ENCODE data around the gene NR1D1. TPM values are rescaled to one million over a fixed set of nuclear protein-coding genes. Genes with fewer than 3 reads are reported as not detected.
"Not testable (repeated sequence)": the region's sequence is repeated elsewhere in the genome, so short reads cannot be mapped to it uniquely, and the experiment has no call there.

The NR1D1 gene
- 0.77 and 2.4 TPM in 2 replicates for total RNA-seq

DNA sequence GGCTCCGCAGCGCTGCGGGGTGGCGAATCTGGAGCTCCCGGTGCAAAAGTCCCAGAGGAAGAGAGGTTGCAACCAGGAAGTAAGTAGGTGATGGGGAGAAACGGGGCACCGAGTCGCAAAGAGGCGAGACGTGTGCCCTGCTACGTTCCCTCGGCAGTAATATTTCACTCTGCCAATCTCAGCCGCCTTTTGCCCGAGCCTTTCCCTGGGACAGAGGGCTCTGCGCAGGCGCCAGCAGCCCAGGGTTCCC, at the start of gene NR1D1:
Gene NR1D1 (minus strand): TSS at position 171 of the 250 bp plus-strand sequence. CDS start 495 bp downstream, outside the sequence.
- DNase-seq (ENCODE audit: low read depth in 2 of 2), result no peak

DNA sequence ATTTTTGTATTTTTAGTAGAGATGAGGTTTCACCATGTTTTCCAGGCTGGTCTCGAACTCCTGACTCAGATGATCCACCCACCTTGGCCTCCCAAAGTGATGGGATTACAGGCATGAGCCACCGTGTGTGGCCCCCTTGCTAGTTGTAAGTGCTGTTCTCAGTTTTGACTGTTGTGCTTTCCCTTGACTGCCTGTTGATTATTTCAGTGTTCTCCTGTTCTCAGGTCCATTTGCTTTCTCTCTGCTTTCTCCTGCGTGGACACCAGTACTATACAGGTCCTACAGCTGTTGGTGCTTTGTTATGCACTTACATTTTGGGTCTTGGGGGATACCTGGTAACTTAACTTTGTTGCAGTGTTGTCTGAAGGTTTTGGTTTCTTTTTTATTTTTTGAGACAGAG, 48.1 kb upstream of the NR1D1 start:
- DNase-seq (ENCODE audit: low read depth in 2 of 2), result no peak

DNA sequence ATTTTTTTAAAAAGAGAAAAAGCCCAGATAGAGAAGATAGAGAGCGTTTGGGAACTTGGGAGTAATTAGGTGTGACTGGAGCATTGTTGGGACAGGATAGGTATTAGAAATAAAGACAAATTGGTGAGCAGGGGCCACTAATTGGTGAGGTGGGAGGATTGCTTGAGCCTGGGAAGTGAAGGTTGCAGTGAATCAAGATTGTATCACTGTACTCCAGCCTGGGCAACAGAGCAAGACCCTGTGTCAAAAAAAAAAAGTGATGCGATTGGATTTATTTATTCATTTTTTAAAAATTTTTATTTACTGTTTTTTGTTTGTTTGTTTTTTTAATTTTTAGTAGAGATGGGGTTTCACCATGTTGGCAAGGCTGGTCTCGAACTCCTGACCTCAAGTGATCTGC, 45.1 kb upstream of the NR1D1 start:
- no peak for DNase-seq (ENCODE audit: low read depth in 2 of 2)

DNA sequence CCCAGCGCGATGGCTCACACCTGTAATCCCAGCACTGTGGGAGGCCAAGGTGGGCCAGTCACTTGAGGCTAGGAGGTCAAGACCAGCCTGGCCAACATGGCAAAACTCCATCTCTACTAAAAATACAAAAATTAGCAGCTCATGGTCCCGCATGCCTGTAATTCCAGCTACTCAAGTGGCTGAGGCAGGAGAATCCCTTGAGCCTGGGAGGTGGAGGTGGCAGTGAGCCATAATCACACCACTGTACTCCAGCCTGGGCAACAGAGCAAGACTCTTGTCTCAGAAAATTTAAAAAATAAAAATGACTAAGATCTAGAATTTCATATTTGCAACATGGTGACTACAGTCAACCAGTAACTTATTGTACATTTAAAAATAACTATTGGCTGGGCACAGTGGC, 42.8 kb upstream of the NR1D1 start:
- DNase-seq (ENCODE audit: low read depth in 2 of 2), result not testable (repeated sequence)

DNA sequence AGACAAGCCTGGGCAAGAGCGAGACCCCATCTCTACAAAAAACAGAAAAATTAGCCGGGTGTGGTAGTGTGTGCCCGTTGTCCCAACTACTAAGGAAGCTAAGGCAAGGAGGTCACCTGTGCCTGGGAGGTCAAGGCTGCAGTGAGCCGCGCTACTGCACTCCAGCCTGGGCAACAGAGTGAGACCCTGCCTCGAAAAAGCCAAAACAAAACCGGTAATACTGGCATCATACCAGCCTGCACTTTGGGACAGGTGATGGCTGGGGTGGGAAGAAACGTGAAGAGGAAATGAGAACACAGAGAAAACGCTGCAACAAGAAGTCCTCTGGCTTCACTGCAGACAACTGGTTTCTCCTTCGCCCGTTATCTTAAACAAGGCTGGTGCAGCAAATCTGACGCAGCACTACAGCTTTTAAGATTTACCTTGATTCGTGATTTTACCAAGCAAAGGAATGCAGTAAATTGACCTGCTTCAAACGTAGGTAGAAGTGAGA, 39.2 kb upstream of the NR1D1 start:
- DNase-seq (ENCODE audit: low read depth in 2 of 2), result no peak

DNA sequence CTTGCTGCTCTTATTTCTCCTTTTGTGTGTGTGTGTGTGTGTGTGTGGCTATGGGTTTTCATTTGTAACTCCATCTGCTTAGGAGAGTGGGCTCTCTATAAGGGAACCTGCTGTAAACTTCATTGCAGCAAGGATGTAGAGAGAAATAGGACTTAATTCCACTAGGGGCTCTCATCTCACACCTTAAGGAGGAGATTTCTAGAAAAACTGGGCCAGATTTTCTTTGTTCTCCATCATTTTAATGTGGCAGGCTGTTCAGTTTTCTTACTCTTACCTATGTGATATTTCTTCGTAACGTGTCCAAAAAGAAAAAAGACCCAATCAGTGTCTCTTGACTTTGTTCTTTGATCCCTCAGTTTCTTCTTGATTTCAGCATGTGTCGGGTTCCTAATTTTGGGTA, 35.4 kb upstream of the NR1D1 start:
- no peak for DNase-seq (ENCODE audit: low read depth in 2 of 2)

DNA sequence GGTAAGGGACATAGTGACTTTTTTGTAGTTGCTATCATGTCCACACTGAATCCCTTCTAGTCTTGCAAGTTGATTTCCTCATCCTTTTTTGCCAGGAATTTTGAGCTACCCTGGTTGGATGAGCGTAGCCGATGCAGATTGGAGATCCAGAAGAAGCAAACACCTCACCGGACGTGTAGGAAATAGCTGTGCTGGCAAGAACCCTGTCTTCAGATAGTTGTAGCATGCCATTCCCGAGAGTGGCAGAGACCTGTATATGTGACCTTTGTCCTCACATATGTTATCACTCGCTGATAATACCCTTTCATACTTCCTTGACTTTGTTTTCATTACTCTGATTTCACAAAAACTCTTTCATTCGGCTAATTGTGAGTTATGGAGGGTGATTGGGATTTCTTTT, 33.8 kb upstream of the NR1D1 start:
- DNase-seq (ENCODE audit: low read depth in 2 of 2), result peak in 1 of 2 donors; percentile 38

DNA sequence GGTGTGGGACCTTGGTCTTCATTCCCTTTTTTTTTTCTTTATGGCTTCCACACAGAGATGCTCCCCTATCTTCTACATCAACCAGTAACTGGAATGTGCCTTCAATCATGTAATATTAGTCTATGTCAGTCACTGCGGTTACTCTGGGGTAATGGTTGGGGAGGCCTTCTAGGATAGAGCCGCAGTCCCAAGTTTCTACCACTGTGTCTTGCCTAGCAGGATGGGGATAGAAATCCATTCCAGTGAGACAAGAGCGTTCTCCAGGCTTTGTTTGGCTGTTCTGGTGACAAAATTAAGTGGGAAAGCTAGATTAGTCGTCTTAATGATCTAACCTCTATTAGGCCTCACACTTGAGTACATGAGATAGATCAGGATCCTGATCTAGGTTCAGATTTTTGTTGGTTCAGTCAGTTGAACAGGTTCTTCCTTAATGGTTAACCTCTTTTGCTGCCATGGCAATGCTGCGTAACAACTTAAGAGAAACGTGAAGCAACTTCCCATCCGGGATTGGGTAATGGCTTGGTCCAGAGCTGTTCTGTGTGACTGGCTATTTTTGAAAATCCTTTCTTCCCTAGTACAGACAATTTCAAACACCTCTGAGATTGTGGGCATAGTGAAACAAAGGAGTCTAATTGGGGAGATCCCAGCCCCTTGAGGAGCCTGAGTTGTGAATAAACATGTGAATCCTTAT, 30.1 kb upstream of the NR1D1 start:
- no peak for DNase-seq (ENCODE audit: low read depth in 2 of 2)

DNA sequence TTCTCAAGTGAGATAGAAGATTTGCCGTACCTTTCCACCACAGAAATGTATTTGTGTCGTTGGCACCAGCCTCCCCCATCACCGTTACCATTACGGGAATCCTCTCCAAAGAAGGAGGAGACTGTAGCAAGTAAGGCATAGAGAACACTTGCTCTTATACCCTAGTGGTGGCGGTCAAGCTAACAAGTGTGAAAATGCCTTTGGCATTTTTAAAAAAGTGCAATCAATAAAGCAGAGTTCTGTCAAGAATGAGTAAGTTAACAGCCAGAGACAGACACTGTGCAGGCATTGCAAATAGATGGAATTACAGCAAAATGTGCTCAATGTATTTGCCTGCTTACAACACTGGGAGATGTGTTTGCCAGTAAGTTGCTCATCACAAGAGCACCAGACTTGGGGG, 29.1 kb upstream of the NR1D1 start:
- no peak for DNase-seq (ENCODE audit: low read depth in 2 of 2)

DNA sequence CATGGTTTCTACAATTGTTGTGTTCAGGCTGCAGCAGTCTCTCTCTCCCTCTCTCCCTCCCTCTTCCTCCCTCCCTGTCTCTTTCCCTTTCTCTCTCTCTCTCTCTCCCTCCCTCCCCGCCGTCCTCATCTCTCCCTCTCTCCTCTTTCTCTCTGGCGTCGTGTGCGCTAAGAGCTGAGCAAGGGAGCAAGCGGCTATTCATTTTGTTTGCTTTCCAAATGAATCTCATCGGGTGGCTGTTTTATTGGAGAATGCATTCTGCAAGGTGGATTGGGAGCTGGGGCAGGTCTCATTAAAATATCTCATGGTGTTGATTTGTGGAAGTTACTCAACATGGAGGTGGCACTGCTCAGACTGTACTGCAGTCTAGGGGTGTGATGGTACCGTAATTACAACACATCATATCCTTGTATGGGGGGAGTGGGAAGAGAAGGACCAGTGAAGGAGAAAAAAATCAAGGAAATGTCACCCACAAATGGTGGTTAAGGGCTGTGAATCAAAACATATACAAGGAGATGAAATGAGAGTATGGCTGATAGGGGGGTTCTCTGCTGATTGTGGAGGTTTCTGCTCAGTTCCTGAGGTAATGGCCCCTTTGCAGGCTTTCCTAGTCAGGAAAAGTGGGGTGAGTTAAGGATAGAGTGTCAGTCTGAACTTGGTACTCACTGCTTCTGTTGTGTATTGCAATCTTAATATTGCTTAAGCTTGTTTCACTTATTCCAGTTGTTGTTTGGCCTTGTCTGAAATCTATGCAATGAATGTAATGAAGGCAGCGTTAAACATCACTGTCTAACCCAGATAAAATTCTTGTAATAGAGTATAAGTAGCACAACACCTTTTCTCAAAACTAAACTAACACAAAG, 24.1 kb upstream of the NR1D1 start:
- DNase-seq (ENCODE audit: low read depth in 2 of 2), result no peak

DNA sequence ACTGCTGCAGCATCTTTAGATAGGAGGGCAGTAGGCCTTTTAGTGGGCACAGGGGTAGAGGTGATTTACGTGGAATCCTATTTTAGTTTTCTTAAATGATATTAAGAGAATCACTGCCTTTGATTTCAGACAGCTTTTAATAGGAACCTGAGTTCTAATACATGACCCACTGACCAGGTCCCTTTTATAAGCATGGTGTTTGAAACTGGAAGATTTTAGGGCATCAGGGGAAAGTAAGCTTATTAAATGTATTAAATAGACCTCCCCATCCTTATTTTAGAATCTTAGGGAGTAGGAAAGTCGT, 23.4 kb upstream of the NR1D1 start:
- DNase-seq (ENCODE audit: low read depth in 2 of 2), result no peak

DNA sequence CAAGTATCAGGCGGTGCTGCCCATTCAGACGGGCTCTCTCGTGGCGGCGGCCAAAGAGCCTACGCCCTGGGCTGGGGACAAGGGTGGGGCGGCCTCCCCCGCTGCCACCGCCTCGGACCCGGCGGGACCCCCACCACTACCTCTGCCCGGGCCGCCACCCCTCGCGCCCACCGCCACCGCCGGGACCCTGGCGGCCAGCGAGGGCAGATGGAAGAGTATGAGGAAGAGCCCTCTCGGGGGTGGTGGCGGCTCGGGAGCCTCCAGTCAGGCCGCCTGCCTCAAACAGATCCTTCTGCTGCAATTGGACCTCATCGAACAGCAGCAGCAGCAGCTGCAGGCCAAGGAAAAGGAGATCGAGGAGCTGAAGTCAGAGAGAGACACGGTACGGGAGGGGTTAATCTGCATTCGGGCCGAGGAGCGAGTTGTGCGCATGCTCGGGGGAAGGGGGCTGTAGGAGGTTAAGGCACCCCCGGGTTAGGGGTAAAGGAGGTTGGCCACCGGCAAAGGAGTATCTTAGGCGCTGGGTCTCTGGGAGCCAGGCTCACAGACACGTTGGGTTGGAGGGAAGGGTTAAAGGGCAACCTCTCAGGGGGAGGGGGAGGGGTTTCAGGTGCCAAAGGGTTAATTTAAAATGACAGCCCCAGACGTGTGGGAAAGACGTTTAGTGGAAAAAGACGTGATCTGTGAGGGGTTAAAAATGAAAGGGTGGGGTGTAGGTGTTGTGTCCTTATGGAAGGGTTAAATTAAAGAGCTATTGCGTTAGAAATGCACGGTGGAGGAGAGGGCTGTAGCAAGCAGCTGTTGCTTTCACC, 22.8 kb upstream of the NR1D1 start:
- DNase-seq (ENCODE audit: low read depth in 2 of 2), result peak in 1 of 2 donors; percentile 51

DNA sequence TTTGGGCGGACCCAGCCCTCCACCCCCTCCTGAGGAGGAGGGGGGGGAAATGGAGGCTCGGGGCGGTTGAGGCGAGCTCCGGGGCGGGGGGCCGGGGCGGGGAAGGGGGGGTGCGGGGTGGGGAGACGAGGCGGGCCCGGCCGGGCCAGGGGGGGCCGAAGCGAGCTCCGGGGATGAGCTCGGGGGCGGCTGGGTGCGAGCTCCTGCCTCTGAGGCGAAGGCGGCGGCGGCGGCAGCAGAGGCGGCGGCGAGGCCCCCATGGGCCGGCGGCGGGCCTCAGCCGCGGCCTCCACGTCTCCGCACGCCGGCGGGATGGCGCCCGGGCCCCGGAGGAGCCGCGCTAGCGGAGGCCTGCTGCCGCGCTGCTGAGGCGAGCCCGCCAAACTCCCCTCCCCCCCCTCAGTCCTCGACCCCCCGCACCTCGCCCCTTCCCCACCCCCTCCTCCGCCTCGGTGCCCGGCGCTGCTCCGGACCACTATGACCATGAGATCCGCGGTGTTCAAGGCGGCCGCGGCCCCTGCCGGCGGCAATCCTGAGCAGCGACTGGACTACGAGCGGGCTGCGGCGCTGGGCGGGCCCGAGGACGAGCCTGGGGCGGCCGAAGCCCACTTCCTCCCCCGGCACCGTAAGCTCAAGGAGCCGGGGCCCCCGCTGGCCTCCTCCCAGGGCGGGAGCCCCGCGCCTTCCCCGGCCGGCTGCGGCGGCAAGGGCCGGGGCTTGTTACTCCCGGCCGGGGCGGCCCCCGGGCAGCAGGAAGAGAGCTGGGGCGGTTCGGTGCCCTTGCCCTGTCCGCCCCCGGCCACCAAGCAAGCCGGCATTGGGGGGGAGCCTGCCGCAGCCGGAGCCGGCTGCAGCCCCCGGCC, 22.0 kb upstream of the NR1D1 start:
- peak in 1 of 2 donors; percentile 66 for DNase-seq (ENCODE audit: low read depth in 2 of 2)

DNA sequence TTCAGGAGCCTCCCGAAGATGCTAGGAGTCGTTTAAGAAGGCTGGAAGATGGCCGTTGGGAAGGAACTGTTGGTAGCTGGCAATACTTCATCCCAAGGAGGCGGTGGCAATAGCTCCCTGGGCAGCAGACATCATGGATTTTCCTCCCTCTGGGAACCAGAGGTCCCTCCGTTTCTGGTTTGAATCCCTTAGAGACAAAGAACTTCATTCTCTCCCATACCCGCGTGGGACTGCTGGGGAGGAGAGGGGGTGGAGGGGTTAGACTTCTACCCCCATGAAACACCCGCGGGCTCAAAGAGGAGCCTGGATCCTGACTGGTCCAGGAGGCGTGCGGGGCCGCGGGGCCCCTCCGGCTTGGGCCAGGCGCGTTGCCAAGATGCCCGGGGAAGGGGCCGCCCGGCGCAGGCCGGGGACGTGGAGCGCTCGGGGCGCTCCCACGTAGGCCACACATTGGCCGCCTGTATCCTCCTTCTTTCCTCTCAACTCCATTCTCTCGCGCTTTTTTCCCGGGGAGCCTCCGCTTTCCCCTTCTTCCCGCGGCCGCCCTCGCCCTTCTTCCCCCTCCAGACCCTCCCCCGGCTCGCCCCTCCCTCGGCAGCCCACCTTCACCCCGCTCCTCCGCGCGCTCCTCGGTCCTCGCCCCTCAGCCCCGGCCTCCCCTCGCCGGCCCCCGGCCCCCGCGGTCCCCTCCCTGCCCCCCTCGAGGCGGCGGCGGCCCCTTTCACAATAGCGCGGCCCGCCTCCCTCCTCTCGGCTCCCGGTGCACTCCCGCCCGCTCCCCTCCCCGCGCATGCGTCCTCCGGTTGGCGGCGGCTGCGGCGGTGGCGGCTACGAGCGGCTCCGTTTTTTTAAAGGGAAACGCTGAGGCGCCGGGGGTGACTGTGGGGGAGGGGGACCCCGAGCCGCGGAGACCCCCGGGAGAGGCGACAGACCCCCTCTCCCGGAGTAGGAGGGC, 21.1 kb upstream of the NR1D1 start, which contains the start of gene MSL1:
Gene MSL1 (plus strand): TSS at position 791 of the 955 bp plus-strand sequence. CDS start 642 bp downstream, outside the sequence.
- peak in 1 of 2 donors; percentile 79 for DNase-seq (ENCODE audit: low read depth in 2 of 2)

DNA sequence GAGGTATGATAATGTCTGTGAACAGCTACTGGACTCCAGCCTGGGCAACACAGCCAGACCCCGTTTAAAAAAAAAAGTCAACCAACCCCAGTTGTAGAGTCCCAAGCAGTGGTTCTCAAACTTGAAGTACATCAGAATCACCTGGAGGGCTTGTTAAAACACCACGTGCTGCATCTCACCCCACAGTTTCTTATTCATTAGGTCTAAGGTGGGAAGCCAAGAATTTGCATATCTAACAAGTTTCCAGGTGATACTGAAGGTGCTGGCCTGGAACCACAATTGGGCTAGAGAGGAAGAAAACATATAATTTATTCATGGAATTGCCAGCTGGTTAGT, 14.7 kb upstream of the NR1D1 start:
- no peak for DNase-seq (ENCODE audit: low read depth in 2 of 2)

DNA sequence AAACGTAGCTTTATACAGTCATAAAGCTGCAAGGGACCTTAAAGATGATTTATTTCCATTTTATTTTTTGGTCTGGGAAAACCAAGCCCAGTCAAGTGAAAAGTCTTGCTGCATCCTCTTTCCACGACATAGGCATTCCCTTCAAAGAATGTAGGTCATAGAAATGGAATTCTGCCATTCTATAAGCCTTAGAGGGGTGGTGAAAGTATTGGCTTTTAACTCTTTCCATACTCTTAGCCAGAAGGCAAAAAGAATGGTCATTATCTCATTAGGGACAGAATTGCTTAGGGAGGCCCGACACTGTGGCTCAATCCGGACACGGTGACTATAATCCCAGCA, 13.5 kb upstream of the NR1D1 start:
- DNase-seq (ENCODE audit: low read depth in 2 of 2), result no peak

DNA sequence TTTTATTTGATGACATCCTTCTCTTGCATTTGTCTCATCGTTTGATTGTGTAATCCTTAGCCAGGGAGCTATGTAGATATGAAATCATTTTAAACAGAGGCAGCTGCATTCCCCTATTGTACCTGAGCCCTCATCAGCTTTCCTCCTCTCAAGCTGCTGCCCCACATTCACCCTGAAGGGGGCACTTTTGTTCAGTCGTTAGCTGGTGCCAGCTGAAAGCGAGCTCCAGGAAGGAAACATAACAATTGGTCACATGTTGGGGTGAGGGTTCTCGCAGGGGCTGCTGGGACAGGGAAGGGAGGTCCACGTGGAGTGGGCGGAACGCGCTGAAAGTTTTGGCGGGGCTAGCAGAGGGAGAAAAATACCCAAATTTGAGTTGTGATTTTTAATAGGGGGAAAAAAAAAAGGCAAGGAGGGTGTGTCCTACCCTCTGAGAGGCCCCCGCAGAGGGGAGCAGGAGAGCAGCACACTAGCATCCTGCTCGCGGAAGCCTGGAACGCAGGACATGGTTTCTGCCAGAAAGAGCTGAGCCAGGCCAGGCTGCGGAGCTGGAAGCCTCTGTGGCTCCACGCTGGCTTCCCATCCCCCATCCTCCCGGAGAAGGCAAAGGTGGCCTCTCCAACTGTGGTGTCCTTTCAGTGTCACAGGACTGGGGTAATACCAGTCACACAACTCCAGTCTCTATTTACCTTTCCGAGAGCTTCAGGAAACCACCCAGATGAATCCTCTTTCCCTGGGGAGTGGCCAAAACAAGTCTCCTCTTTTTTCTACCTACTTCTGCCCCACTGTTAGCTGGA, 12.9 kb upstream of the NR1D1 start:
- DNase-seq (ENCODE audit: low read depth in 2 of 2), result peak; percentile 94 to 97

DNA sequence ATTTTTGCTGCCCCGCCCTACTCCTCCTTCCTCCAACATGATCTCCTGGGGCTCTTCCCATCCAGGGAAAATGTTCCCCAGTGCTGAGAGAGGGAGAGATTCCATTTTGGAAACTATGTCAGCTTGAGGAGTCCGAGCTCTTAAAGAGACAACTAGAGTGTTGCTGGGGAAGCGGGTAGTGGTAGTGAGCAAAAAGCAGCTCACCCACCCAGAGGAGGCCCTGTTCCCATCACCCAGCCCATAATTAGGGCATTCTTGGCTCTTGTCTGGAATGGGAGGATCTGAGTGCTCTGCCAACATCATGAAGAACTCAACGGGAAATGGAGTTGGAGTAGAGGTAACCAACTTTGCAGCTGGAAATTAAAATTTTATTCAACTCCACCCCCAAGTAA, 12.3 kb upstream of the NR1D1 start:
- no peak for DNase-seq (ENCODE audit: low read depth in 2 of 2)

DNA sequence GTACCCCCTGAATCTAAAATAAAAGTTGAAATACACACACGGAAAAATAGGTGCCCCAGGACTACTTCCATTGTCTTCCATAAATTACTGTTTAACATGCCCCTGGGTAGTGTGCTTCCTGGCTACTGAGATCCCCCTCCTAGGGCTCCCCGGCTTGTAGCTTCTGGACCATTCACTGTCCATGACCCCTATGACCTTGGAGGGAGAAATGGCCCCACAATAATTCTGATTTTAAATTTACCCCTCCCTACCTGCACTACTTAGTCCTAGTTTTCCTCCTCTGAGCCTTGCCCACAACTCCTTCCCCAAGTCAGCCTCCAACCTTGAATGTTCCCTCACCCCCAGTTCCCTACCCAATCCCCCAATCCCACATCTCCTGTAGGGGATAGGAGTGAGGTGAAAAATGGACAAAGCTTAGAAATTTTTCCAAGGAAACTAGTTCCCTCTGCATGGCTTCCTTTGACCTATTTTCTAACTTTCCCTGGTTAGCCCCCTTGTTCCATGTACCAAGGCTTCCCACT, 11.9 kb upstream of the NR1D1 start:
- DNase-seq (ENCODE audit: low read depth in 2 of 2), result no peak
